ENCODE results near the gene APOBEC3F. TPM values are rescaled to one million over a fixed set of nuclear protein-coding genes. Genes with fewer than 3 reads are reported as not detected.
A peak's percentile ranks its signal among the peaks of the same experiment; 100 is the strongest.

APOBEC3F gene
- total and polyA plus RNA-seq, 10 of the 15 experiments (the other 5 are each of a cell fraction or from before 2014, with no cell fraction given) = 7.4 to 29.1 (median 12.8) TPM

GRCh38 chr22:39097098-39098020 is 56.7 kb downstream of the APOBEC3F start, which contains the start of gene APOBEC3H (continued):
- TF ChIP-seq CTCF (IDR thresholded peaks at IDR 0.05 in 2 of 3, conservative IDR thresholded peaks at IDR 0.05 in 1 of 3; ENCODE audit: control insufficient read depth in 2 of 3, extremely low read depth in 1 of 3, insufficient read depth in 1 of 3, low read depth in 3 of 3, low read length in 3 of 3) (no peak), MYC (IDR thresholded peaks at IDR 0.05; ENCODE audit: insufficient read depth, insufficient read length, insufficient replicate concordance, low read length, severe bottlenecking) (no peak), BACH1 (IDR thresholded peaks at IDR 0.05; ENCODE audit: borderline replicate concordance) (no peak), POLR2AphosphoS2 (IDR thresholded peaks at IDR 0.05; ENCODE audit: low read depth, low read length) (no peak), SIN3A (IDR thresholded peaks at IDR 0.05; ENCODE audit: low read depth, low read length) (no peak), CREM (IDR thresholded peaks at IDR 0.05; ENCODE audit: low read depth) (peak; percentile 48; the same call in 1 of the 2 replicates), EGR1 (IDR thresholded peaks at IDR 0.05; ENCODE audit: borderline replicate concordance in 1 of 2, low read depth in 2 of 2, low read length in 2 of 2) (peak in 1 of 2 experiments; percentile 61; a peak in 1 of 3 replicates), SRF (IDR thresholded peaks at IDR 0.05; ENCODE audit: low read depth in 2 of 2, low read length in 2 of 2) (no peak), PML (IDR thresholded peaks at IDR 0.05; ENCODE audit: low read length) (no peak), FOS (IDR thresholded peaks at IDR 0.05; ENCODE audit: borderline replicate concordance, extremely low read depth, insufficient read length) (no peak), CHD4 (IDR thresholded peaks at IDR 0.05) (no peak), STAT1 (conservative IDR thresholded peaks at IDR 0.05) (no peak), NR2F1 (conservative IDR thresholded peaks at IDR 0.05) (peak; percentile 93), LARP7 (IDR thresholded peaks at IDR 0.05) (no peak), POU2F2 (IDR thresholded peaks at IDR 0.05; ENCODE audit: borderline replicate concordance, low read depth, low read length) (no peak), TAF1 (IDR thresholded peaks at IDR 0.05; ENCODE audit: borderline replicate concordance, low read depth, low read length) (peak; percentile 38; the same call in 1 of the 2 replicates), CUX1 (IDR thresholded peaks at IDR 0.05; ENCODE audit: insufficient replicate concordance, low read depth, low read length) (no peak), EED (IDR thresholded peaks at IDR 0.05; ENCODE audit: low read depth) (peak; percentile 74), CEBPB (IDR thresholded peaks at IDR 0.05; ENCODE audit: borderline replicate concordance in 1 of 2, low read depth in 2 of 2, low read length in 2 of 2) (no peak), ZNF217 (IDR thresholded peaks at IDR 0.05) (no peak), SMAD5 (IDR thresholded peaks at IDR 0.05; ENCODE audit: low read depth) (peak; percentile 37; the same call in 1 of the 2 replicates), ZSCAN29 (IDR thresholded peaks at IDR 0.05) (no peak), MTA3 (IDR thresholded peaks at IDR 0.05; ENCODE audit: borderline replicate concordance, low read length) (0 out of 2 replicates have a peak, but pooled peaks have one; percentile 30)
